Gastroesophageal sphincter (tissue), 4 donors: ENCODE measurements around the gene PRIM2. TPM values are rescaled to one million over a fixed set of nuclear protein-coding genes. Genes with fewer than 3 reads are reported as not detected.
"Not testable (repeated sequence)": the region's sequence is repeated elsewhere in the genome, so short reads cannot be mapped to it uniquely, and the experiment has no call there.

Experiments
- ATAC-seq: fragments of 150-250 bp; one replicate; pipeline ENCODE4 v1.9.1; 2016; ENCODE audit warnings: mild to moderate bottlenecking, moderate library complexity
- H3K27ac ChIP-seq, 4 donors: fragments of 200-600 bp; sonication (generic) in 3 of 4; 1 replicate in 3 of 4; 2 replicates in 1 of 4; pipeline ENCODE4 v1.5.1; 2016 to 2019
- H3K27me3 ChIP-seq: fragments of 200-600 bp; sonication (generic); one replicate; pipeline ENCODE4 v1.5.1; 2019
- H3K36me3 ChIP-seq, 2 donors: fragments of 200-600 bp; sonication (generic); one replicate each; pipeline ENCODE4 v1.5.1; 2019; ENCODE audit warnings: control low read depth in 1 of 2
- H3K4me1 ChIP-seq, 3 donors: fragments of 200-600 bp; sonication (generic); 1 replicate in 2 of 3; 2 replicates in 1 of 3; pipeline ENCODE4 v1.5.1; 2016 to 2019; ENCODE audit warnings: control low read depth in 2 of 3
- H3K4me3 ChIP-seq, 2 donors: fragments of 200-600 bp; sonication (generic); one replicate each; pipeline ENCODE4 v1.5.1; 2019; ENCODE audit warnings: mild to moderate bottlenecking in 1 of 2, moderate library complexity in 1 of 2
- H3K9me3 ChIP-seq, 3 donors: fragments of 200-600 bp; sonication (generic); one replicate each; pipeline ENCODE4 v1.5.1; 2017 to 2019; ENCODE audit warnings: control low read depth in 2 of 3
- CTCF ChIP-seq, 4 experiments: fragments of 200-600 bp in 2 of 4; fragments of 450-650 bp in 2 of 4; sonication (generic) in 1 of 4; IDR thresholded peaks; one replicate each; pipeline ENCODE4 v1.5.1; 2017 to 2019; ENCODE audit warnings: antibody characterized with exemption in 4 of 4, mild to moderate bottlenecking in 2 of 4, moderate library complexity in 2 of 4
- EP300 ChIP-seq: sonication (generic); formaldehyde crosslinking; IDR thresholded peaks from one replicate; pipeline ENCODE4 v1.6.1; 2017; ENCODE audit warnings: antibody characterized with exemption, mild to moderate bottlenecking
- POLR2A ChIP-seq, 2 donors: fragments of 450-650 bp; IDR thresholded peaks; one replicate each; pipeline ENCODE4 v1.6.1; 2017; ENCODE audit warnings: antibody characterized with exemption in 2 of 2, mild to moderate bottlenecking in 2 of 2, moderate library complexity in 1 of 2
- POLR2AphosphoS5 ChIP-seq: sonication (generic); formaldehyde crosslinking; IDR thresholded peaks from one replicate; pipeline ENCODE4 v1.6.1; 2017; ENCODE audit warnings: antibody characterized with exemption
- WGBS, 2 donors: methylation state at CpG; one replicate each; pipeline ENCODE4 v1.1.5; 2018; ENCODE audit warnings: low coverage in 1 of 2; 5-methylcytosine and 5-hydroxymethylcytosine counted together
- total RNA-seq, 4 donors: library from RNA; depleted of rRNA; stranded (reverse); fragments of >200 nt; gene quantifications; one replicate each; pipeline ENCODE4 v1.1.0, GENCODE V29; 2016

Gene PRIM2
- total RNA-seq, 4 donors from 2014 or later: 8.1 to 11.2 (median 9.0) TPM

DNA sequence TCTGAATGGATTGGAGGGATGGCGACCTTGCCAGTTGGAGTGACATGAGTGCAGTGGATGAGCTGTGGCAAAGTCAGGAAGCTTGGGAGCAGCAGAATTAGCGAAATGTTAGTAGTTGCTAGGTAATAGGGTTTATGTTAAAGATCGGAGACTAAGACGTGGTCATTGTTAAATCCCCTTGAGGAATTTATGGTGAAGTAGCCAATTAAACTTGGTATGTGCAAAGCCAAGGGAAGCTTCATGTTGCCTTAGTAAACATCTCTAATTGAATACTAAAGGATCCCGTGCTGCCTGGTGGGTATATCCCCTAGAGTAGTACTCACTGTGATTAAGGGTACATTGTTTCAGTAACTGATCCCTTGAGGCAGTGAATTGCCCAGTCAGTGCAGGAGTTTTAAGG is 106.0 kb downstream of the PRIM2 start:
- TF ChIP-seq CTCF (IDR thresholded peaks at IDR 0.05) (no peak), POLR2A (IDR thresholded peaks at IDR 0.05) (no peak), EP300 (no peak), POLR2AphosphoS5 (no peak)
- no peak for ATAC-seq
- no peak overlapping the region for H3K27ac ChIP-seq
- H3K9me3 ChIP-seq: no peaks in the 10 kb centered on the region
- no peak overlapping the region for H3K4me3 ChIP-seq
- no peaks in the 10 kb centered on the region for H3K27me3 ChIP-seq
- no peaks in the 10 kb centered on the region for H3K36me3 ChIP-seq
- WGBS, 2 donors: 79 to 88% methylated on average over 5 of the region's 5 CpGs
- no peaks in the 10 kb centered on the region for H3K4me1 ChIP-seq

GRCh38 chr6:57431742-57432141 is 114.3 kb downstream of the PRIM2 start:
- H3K9me3 ChIP-seq, ATAC-seq, H3K27ac ChIP-seq, H3K4me3 ChIP-seq, H3K36me3 ChIP-seq, H3K27me3 ChIP-seq: not testable (repeated sequence)
- H3K4me1 ChIP-seq: peaks cover 0 to 21% (median 5%) of the 10 kb centered on the region in 3 donors

GRCh38 chr6:57432157-57432556 is 114.7 kb downstream of the PRIM2 start:
- WGBS, 2 donors: 59 to 62% methylated on average over 2 of the region's 2 CpGs
- H3K4me1 ChIP-seq: peaks cover 0 to 21% (median 5%) of the 10 kb centered on the region in 3 donors
- H3K36me3 ChIP-seq: no peaks in the 10 kb centered on the region
- H3K27me3 ChIP-seq: no peaks in the 10 kb centered on the region
- no peaks in the 10 kb centered on the region for H3K9me3 ChIP-seq
- ATAC-seq: no peak
- H3K4me3 ChIP-seq: no peak overlapping the region
- H3K27ac ChIP-seq: no peak overlapping the region
- no peak for TF ChIP-seq POLR2A (IDR thresholded peaks at IDR 0.05)
- TF ChIP-seq CTCF (IDR thresholded peaks at IDR 0.05): no peak
- no peak for TF ChIP-seq POLR2AphosphoS5
- no peak for TF ChIP-seq EP300

GRCh38 chr6:57432919-57433684 is 115.7 kb downstream of the PRIM2 start:
- H3K27ac ChIP-seq: no peak overlapping the region
- no peaks in the 10 kb centered on the region for H3K9me3 ChIP-seq
- ATAC-seq: no peak
- H3K4me1 ChIP-seq: peaks cover 0 to 21% (median 5%) of the 10 kb centered on the region in 3 donors
- no peaks in the 10 kb centered on the region for H3K36me3 ChIP-seq
- no peaks in the 10 kb centered on the region for H3K27me3 ChIP-seq
- 69 to 88% methylated on average over 3 to 4 of the region's 4 CpGs for WGBS, 2 donors
- TF ChIP-seq POLR2A (IDR thresholded peaks at IDR 0.05) (no peak), POLR2AphosphoS5 (no peak), EP300 (no peak), CTCF (IDR thresholded peaks at IDR 0.05) (no peak)
- no peak overlapping the region for H3K4me3 ChIP-seq

DNA sequence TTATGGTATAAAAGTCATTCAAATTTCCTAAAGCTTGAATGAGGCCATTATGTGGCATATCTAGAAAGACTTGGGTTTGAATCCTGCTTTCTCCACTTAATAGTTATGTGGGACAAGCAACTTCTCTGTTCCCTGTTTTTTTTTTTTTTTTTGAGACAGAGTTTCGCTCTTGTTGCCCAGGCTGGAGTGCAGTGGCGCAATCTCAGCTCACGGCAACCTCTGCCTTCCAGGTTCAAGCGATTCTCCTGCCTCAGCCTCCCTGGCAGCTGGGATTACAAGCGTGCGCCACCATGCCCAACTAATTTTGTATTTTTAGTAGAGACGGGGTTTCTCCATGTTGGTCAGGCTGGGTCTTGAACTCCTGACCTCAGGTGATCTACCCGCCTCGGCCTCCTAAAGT is 116.4 kb downstream of the PRIM2 start:
- not testable (repeated sequence) for ATAC-seq, H3K27me3 ChIP-seq, H3K9me3 ChIP-seq, H3K4me3 ChIP-seq, H3K36me3 ChIP-seq, H3K27ac ChIP-seq
- 90 to 100% methylated on average over 5 to 6 of the region's 9 CpGs for whole genome bisulfite sequencing, 2 donors
- H3K4me1 ChIP-seq: peaks cover 0 to 21% (median 5%) of the 10 kb centered on the region in 3 donors

DNA sequence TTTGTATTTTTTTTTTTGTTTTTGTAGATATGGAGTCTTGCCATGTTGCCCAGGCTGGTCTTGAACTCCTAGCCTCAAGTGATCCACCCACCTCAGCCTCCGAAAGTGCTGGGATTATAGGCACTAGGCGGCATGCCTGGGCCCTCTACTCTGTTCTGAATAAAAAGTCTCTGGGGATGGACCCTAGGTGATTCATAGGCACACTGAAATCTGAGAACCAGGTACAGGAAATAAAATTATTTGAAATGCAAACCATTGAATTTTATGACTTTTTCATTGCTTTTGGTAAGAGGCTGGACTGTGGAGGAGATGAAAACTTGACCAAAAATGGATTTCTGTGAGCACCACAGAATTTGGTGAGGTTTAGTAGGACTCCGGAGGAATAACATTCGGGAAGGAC is 117.5 kb downstream of the PRIM2 start:
- no peaks in the 10 kb centered on the region for H3K27me3 ChIP-seq
- H3K36me3 ChIP-seq: no peaks in the 10 kb centered on the region
- WGBS, 2 donors: 95 to 100% methylated on average over 2 of the region's 4 CpGs
- no peak overlapping the region for H3K4me3 ChIP-seq
- H3K9me3 ChIP-seq: no peaks in the 10 kb centered on the region
- TF ChIP-seq POLR2AphosphoS5: no peak
- no peak for TF ChIP-seq POLR2A (IDR thresholded peaks at IDR 0.05)
- TF ChIP-seq CTCF (IDR thresholded peaks at IDR 0.05): no peak
- TF ChIP-seq EP300: no peak
- no peak for ATAC-seq
- no peak overlapping the region for H3K27ac ChIP-seq
- H3K4me1 ChIP-seq: peaks cover 0 to 21% (median 5%) of the 10 kb centered on the region in 3 donors
